ENCODE results near the gene OR5T2.
"Not testable (repeated sequence)": the region's sequence is repeated elsewhere in the genome, so short reads cannot be mapped to it uniquely, and the experiment has no call there.

OR5T2 gene

GRCh38 chr11:56234155-56234554, at the start of gene OR5T2:
Gene OR5T2, minus strand, starts transcription at chr11:56234255. Its CDS starts 1,193 bp downstream, at chr11:56233062.
- DNase-seq, result no peak

GRCh38 chr11:56273854-56274253, 39.8 kb upstream of the OR5T2 start, which contains the start of gene OR5T1:
Gene OR5T1, plus strand, starts transcription at chr11:56274154. Its CDS starts 1,485 bp downstream, at chr11:56275639.
- no peak for DNase-seq

DNA sequence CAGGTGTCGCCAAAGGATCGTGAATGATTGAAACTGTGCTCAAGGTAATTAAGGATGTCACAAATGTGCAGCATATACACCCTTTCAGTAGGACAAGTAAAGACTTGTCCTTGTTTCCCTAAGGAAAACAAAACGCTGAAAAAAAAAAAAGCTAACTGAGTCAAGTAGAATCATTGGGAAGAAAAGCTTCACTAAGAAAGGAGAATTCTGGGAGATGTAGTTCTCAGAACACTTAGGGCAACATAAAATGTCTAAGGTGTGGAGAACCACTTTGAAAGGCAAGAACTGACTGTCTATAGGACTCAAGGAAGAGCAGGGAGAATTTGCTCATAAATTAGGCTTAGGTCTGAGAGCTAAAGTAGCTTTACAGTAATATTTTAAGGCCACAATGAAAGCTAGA, 37.0 kb upstream of the OR5T2 start:
- no peak for DNase-seq

GRCh38 chr11:56251954-56252353, 17.9 kb upstream of the OR5T2 start, which contains the start of gene OR5T3:
Gene OR5T3, plus strand, starts transcription at chr11:56252254. Its CDS starts 0 bp downstream, at chr11:56252254.
- no peak for DNase-seq

- DNase-seq, result not testable (repeated sequence)
Measured at GRCh38 chr11:56219735-56220134, 14.3 kb downstream of the OR5T2 start.

DNA sequence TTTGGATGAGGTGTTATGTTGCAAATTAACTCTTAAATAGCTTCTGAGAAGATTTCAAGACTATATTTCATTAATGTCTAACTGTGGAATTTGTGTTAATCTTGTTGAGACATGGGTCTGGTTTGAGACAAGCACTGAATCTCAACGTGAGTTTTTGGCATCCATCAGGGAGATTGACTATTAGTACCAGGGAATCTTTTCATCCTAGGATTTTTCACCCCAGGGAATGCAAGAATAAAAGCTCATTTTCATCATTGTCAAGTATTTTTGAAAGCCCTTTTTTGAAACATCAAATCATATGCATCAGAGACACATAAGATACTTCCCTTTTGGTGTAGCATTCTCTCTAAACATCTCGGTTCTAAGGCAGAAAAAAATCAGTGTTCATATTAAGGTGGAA, 19.5 kb downstream of the OR5T2 start:
- no peak for DNase-seq

DNA sequence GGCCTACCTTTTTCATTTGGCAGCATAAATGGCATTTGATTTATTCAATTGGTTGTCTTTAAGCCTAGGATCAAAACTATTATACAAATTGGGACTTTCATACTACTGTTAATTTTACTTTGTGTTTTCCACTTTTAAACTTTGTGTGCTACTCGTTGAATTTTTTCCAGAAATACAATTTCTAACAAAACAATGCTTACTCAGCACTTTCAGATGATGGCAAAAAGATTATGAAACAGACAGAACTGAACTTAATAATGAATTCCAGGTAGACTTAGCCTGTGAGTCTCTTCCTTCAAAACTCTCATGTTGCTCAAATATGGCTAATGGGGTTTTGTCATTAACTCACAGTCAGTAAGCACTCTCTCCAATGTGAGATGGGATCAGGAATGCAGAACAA, 26.3 kb downstream of the OR5T2 start:
- DNase-seq, result no peak

GRCh38 chr11:56197367-56197766, 36.7 kb downstream of the OR5T2 start:
- DNase-seq, result no peak

GRCh38 chr11:56196705-56197104, 37.4 kb downstream of the OR5T2 start:
- no peak for DNase-seq

DNA sequence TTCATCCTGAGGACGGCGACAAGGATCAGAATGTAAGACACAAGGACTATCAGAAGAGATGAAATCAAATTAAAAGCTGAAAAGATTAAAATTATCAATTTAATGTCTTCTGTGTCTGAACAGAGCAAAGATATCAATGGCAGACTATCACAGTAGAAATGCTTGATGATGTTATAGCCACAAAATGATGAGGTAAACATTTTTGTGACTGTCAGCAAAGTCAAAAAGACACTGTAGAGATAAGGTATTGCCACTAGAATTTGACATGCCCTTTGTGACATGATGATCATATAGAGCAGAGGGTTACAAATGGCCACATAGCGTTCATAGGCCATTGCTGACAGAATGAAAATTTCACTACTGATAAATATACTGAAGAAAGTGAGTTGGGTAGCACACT, 45.5 kb downstream of the OR5T2 start:
- no peak for DNase-seq

- no peak for DNase-seq
Measured at GRCh38 chr11:56183459-56183858, 50.6 kb downstream of the OR5T2 start.
